Heart right ventricle (tissue), 16 donors: Measurements from ENCODE around the gene GP5. TPM values are rescaled to one million over a fixed set of nuclear protein-coding genes. Genes with fewer than 3 reads are reported as not detected.

Source experiments
- ATAC-seq, 8 donors: fragments of 200-7000 bp; cut with Tn5 transposase; one replicate each; pipeline ENCODE4 v1.9.1; 2020; ENCODE audit warnings: mild to moderate bottlenecking in 8 of 8, moderate library complexity in 8 of 8, moderate number of reproducible peaks in 1 of 8
- DNase-seq, 2 donors: peaks; one replicate each; pipeline ENCODE4 v3.0.0-alpha.2; 2020
- H3K27ac ChIP-seq, 10 donors: fragments of 200-600 bp; sonication (generic) in 2 of 10; one replicate each; pipeline versions ENCODE4 v1.5.0 to v1.8.0; 2020 to 2022; ENCODE audit warnings: mild to moderate bottlenecking in 3 of 10
- H3K27me3 ChIP-seq, 7 donors: fragments of 200-600 bp; one replicate each; pipeline ENCODE4 v1.8.0; 2021 to 2022; ENCODE audit warnings: mild to moderate bottlenecking in 2 of 7
- H3K36me3 ChIP-seq, 9 donors: fragments of 200-600 bp; sonication (generic) in 1 of 9; one replicate each; pipeline versions ENCODE4 v1.5.0 to v1.8.0; 2020 to 2022; ENCODE audit warnings: mild to moderate bottlenecking in 2 of 9
- H3K4me1 ChIP-seq, 9 donors: fragments of 200-600 bp; sonication (generic) in 1 of 9; one replicate each; pipeline versions ENCODE4 v1.5.0 to v1.8.0; 2020 to 2022; ENCODE audit warnings: mild to moderate bottlenecking in 4 of 9
- H3K4me3 ChIP-seq, 10 donors: fragments of 200-600 bp; sonication (generic) in 2 of 10; one replicate each; pipeline versions ENCODE4 v1.5.0 to v1.8.0; 2020 to 2022; ENCODE audit warnings: mild to moderate bottlenecking in 7 of 10, moderate library complexity in 2 of 10
- H3K9me3 ChIP-seq, 11 donors: fragments of 200-600 bp in 10 of 11; sonication (generic) in 2 of 11; one replicate each; pipeline versions ENCODE4 v1.5.0 to v1.8.0; 2013 to 2022; ENCODE audit warnings: mild to moderate bottlenecking in 2 of 11, control low read depth in 1 of 11, moderate library complexity in 1 of 11
- WGBS, 2 donors: extraction: QIAGEN DNeasy Blood & Tissue Kit; methylation state at CpG; one replicate each; pipeline ENCODE4 v1.1.7; 2013; ENCODE audit warnings: inconsistent platforms in 1 of 2; 5-methylcytosine and 5-hydroxymethylcytosine counted together
- intact Hi-C, 10 donors: fragments of 100-400 bp; cut with DNase I; formaldehyde crosslinking; loops; one replicate each; pipeline versions ENCODE4 v1.11.1 to v1.14.2; 2022
- polyA plus RNA-seq, 2 donors: library from polyadenylated mRNA; stranded (reverse); fragments of 200-250 nt; gene quantifications; one replicate each; pipeline ENCODE4 v1.2.3, GENCODE V29; 2013
- total RNA-seq, 10 donors: library from RNA; stranded (reverse); fragmentation: NEBNext Ultra II Directional in 3 of 10; extraction: Animal tissue kit (Norgen Biotek cat#: 25700) in 3 of 10; gene quantifications; one replicate each; pipeline versions ENCODE4 v1.2.1 to v1.2.4, GENCODE V29; 2021 to 2023
- TF ChIP-seq, protein P1 (sequence below), 9 donors: fragments of 200-600 bp; sonication (generic) in 2 of 9; IDR thresholded peaks; one replicate each; pipeline versions ENCODE4 v1.5.0 to v1.8.0; 2021 to 2022; ENCODE audit warnings: antibody characterized with exemption in 9 of 9, mild to moderate bottlenecking in 5 of 9, moderate library complexity in 1 of 9
- donor health status: Arrhythmogenic right ventricular cardiomyopathy.
- donor health status: ischemic (EF 13 %, LVEDD 7.1; RV severe dilation, severe dysfunction).
- donor health status: healthy with polysubstance abuse.
- donor health status: DM: no; HTN: yes; CAD: no.
- donor health status: DM: no; HTN: no; CAD: no.
- donor health status: ischemic (EF 25% LVEDD 6.9; RV normal size, moderate dysfunction).
- donor health status: ischemic (EF 25% LVEDD 5.7; RV mildly dilated, moderate dysfunction).
- donor health status: healthy.
- donor health status: DM: yes; HTN: yes; CAD: no.
- donor health status: Ischemic cardiomyopathy.
- donor health status: ischemic (EF 35%, LVEDD 5.7; RV mildly dilated, moderate dysfunction).
- donor health status: nonischemic (EF 11% LVEDD 7.7; RV severe dilation, severe dysfunction).
- donor health status: DM: yes; HTN: yes; CAD: no.
- donor health status: PGD.
- donor health status: ischemic (EF 29% LVEDD 5.4; RV normal size, mild dysfunction).
- donor health status: nonischemic (EF 23%, LVEDD 6.1; RV moderate dilation, normal function).

GP5 gene
- total and polyA plus RNA-seq, 12 donors: 0.01 to 0.21 (median 0.13) TPM; not detected in 5

- Histone ChIP-seq H3K27me3 (peaks cover 0 to 71% (median 31%) of the 10 kb centered on the region in 7 donors), H3K9me3 (peaks cover 0 to 4% (median 0%) of the 10 kb centered on the region in 11 donors), H3K4me3 (peak overlapping the region in 9 of 10 donors; percentile 12 to 51 (median 30)), H3K36me3 (no peaks in the 10 kb centered on the region), H3K27ac (peak overlapping the region in 1 of 10 donors; percentile 21), H3K4me1 (peaks cover 0 to 21% (median 16%) of the 10 kb centered on the region in 9 donors)
- intact Hi-C loops: loop anchor here in 1 of 10 donors (5.0 kb wide), 1 partner anchor 59 kb away; no protein-coding TSS in a partner anchor
- DNase-seq: no peak
- TF ChIP-seq, protein P1, sequence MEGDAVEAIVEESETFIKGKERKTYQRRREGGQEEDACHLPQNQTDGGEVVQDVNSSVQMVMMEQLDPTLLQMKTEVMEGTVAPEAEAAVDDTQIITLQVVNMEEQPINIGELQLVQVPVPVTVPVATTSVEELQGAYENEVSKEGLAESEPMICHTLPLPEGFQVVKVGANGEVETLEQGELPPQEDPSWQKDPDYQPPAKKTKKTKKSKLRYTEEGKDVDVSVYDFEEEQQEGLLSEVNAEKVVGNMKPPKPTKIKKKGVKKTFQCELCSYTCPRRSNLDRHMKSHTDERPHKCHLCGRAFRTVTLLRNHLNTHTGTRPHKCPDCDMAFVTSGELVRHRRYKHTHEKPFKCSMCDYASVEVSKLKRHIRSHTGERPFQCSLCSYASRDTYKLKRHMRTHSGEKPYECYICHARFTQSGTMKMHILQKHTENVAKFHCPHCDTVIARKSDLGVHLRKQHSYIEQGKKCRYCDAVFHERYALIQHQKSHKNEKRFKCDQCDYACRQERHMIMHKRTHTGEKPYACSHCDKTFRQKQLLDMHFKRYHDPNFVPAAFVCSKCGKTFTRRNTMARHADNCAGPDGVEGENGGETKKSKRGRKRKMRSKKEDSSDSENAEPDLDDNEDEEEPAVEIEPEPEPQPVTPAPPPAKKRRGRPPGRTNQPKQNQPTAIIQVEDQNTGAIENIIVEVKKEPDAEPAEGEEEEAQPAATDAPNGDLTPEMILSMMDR (IDR thresholded peaks at IDR 0.05): no peak
- no peak for ATAC-seq
- 53 to 63% methylated on average over 13 of the region's 13 CpGs for WGBS, 2 donors
Measured at GRCh38 chr3:194396539-194396858, 2.6 kb downstream of the GP5 start.

- Histone ChIP-seq H3K36me3 (no peaks in the 10 kb centered on the region), H3K27me3 (peaks cover 0 to 71% (median 31%) of the 10 kb centered on the region in 7 donors), H3K9me3 (peaks cover 0 to 7% (median 2%) of the 10 kb centered on the region in 11 donors), H3K27ac (peak overlapping the region in 1 of 10 donors; percentile 21), H3K4me1 (peaks cover 0 to 21% (median 16%) of the 10 kb centered on the region in 9 donors), H3K4me3 (peak overlapping the region in 7 of 10 donors; percentile 12 to 51 (median 37))
- intact Hi-C loops: loop anchor here in 1 of 10 donors (5.0 kb wide), 1 partner anchor 59 kb away; no protein-coding TSS in a partner anchor
- TF ChIP-seq, protein P1 (IDR thresholded peaks at IDR 0.05): no peak
- 59 to 69% methylated on average over 26 of the region's 26 CpGs for WGBS, 2 donors
- ATAC-seq: peak in 7 of 8 donors; percentile 55 to 74 (median 65)
- DNase-seq: peak in 1 of 2 donors; percentile 51
Measured at GRCh38 chr3:194395778-194396538, 3.1 kb downstream of the GP5 start.

DNA sequence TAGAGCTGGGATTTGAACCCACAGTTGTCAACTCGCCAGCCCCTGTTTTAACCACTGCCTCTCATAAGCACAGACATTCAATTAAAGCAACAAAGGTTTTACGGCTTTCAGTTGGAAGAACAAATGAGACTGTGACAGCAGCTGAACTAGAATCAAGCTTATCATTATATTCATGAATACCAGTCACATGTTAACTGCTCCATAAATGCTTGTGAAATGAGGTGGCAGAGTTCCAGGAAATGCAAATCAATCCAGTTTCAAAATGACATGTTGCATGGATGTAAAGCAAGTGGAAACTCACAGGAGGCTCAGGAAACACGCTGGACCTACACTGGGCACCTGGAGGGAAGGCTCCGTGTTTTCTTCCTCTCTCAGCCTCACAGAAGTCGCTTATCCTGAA lies 3.9 kb downstream of the GP5 start:
- H3K27ac ChIP-seq: no peak overlapping the region
- intact Hi-C loops: loop anchor here in 1 of 10 donors (5.0 kb wide), 1 partner anchor 58 kb away; no protein-coding TSS in a partner anchor
- TF ChIP-seq, protein P1 (IDR thresholded peaks at IDR 0.05): no peak
- no peak for ATAC-seq
- H3K9me3 ChIP-seq: peaks cover 0 to 14% (median 5%) of the 10 kb centered on the region in 11 donors
- no peaks in the 10 kb centered on the region for H3K36me3 ChIP-seq
- no peak overlapping the region for H3K4me3 ChIP-seq
- peaks cover 0 to 71% (median 31%) of the 10 kb centered on the region in 7 donors for H3K27me3 ChIP-seq
- no peak for DNase-seq
- 90 to 94% methylated on average over 5 of the region's 5 CpGs for WGBS, 2 donors
- peaks cover 0 to 21% (median 16%) of the 10 kb centered on the region in 9 donors for H3K4me1 ChIP-seq

- no peak for ATAC-seq
- Histone ChIP-seq H3K36me3 (no peaks in the 10 kb centered on the region), H3K4me3 (no peak overlapping the region), H3K27ac (no peak overlapping the region), H3K9me3 (peaks cover 0 to 17% (median 5%) of the 10 kb centered on the region in 11 donors), H3K4me1 (peaks cover 0 to 11% (median 7%) of the 10 kb centered on the region in 9 donors), H3K27me3 (peaks cover 0 to 45% (median 17%) of the 10 kb centered on the region in 7 donors)
- TF ChIP-seq, protein P1 (IDR thresholded peaks at IDR 0.05): no peak
- intact Hi-C loops: no loop called here
- no peak for DNase-seq
- WGBS, 2 donors: 88 to 89% methylated on average over 7 of the region's 7 CpGs
Measured at GRCh38 chr3:194392576-194392975, 6.5 kb downstream of the GP5 start.
